ENCODE measurements around the gene CAST.
"Not testable (repeated sequence)": the region's sequence is repeated elsewhere in the genome, so short reads cannot be mapped to it uniquely, and the experiment has no call there.

The CAST gene

GRCh38 chr5:96794757-96795156, 132.6 kb downstream of the CAST start:
- no peak for DNase-seq (ENCODE audit: low spot score)
- in situ Hi-C loops (cut with MboI; ENCODE audit: low sequenced_read_pairs, unreplicated experiment), result no loop called here
- TF ChIP-seq CTCF (IDR thresholded peaks at IDR 0.05; ENCODE audit: borderline replicate concordance, control extremely low read depth, extremely low read depth, insufficient read depth, missing control alignments), result no peak

- no peak for DNase-seq (ENCODE audit: low spot score)
- in situ Hi-C loops (cut with MboI; ENCODE audit: low sequenced_read_pairs, unreplicated experiment), result no loop called here
- no peak for TF ChIP-seq CTCF (IDR thresholded peaks at IDR 0.05; ENCODE audit: borderline replicate concordance, control extremely low read depth, extremely low read depth, insufficient read depth, missing control alignments)
Measured at GRCh38 chr5:96795626-96796025, 133.4 kb downstream of the CAST start.

- no peak for DNase-seq (ENCODE audit: low spot score)
- in situ Hi-C loops (cut with MboI; ENCODE audit: low sequenced_read_pairs, unreplicated experiment), result no loop called here
- no peak for TF ChIP-seq CTCF (IDR thresholded peaks at IDR 0.05; ENCODE audit: borderline replicate concordance, control extremely low read depth, extremely low read depth, insufficient read depth, missing control alignments)
Measured at GRCh38 chr5:96796434-96796833, 134.3 kb downstream of the CAST start.

- DNase-seq (ENCODE audit: low spot score); in situ Hi-C loops (cut with MboI; ENCODE audit: low sequenced_read_pairs, unreplicated experiment): not testable (repeated sequence)
Measured at GRCh38 chr5:96801718-96802117, 139.5 kb downstream of the CAST start.

- peak; percentile 70 for DNase-seq (ENCODE audit: low spot score)
- in situ Hi-C loops (cut with MboI; ENCODE audit: low sequenced_read_pairs, unreplicated experiment), result no loop called here
- no peak for TF ChIP-seq CTCF (IDR thresholded peaks at IDR 0.05; ENCODE audit: borderline replicate concordance, control extremely low read depth, extremely low read depth, insufficient read depth, missing control alignments)
Measured at GRCh38 chr5:96807075-96807654, 145.0 kb downstream of the CAST start.

- in situ Hi-C loops (cut with MboI; ENCODE audit: low sequenced_read_pairs, unreplicated experiment), result no loop called here
- TF ChIP-seq CTCF (IDR thresholded peaks at IDR 0.05; ENCODE audit: borderline replicate concordance, control extremely low read depth, extremely low read depth, insufficient read depth, missing control alignments), result no peak
- no peak for DNase-seq (ENCODE audit: low spot score)
Measured at GRCh38 chr5:96808541-96808828, 146.3 kb downstream of the CAST start.

- in situ Hi-C loops (cut with MboI; ENCODE audit: low sequenced_read_pairs, unreplicated experiment), result no loop called here
- TF ChIP-seq CTCF (IDR thresholded peaks at IDR 0.05; ENCODE audit: borderline replicate concordance, control extremely low read depth, extremely low read depth, insufficient read depth, missing control alignments), result no peak
- DNase-seq (ENCODE audit: low spot score), result no peak
Measured at GRCh38 chr5:96808868-96809558, 146.8 kb downstream of the CAST start.
